Fibroblast of villous mesenchyme (primary cell): ENCODE measurements around the gene MYCN. TPM values are rescaled to one million over a fixed set of nuclear protein-coding genes. Genes with fewer than 3 reads are reported as not detected.
"Not testable (repeated sequence)": the region's sequence is repeated elsewhere in the genome, so short reads cannot be mapped to it uniquely, and the experiment has no call there.

Source experiments
- DNase-seq: peaks from one replicate; pipeline ENCODE4 v3.0.0-alpha.2; 2010; ENCODE audit warnings: low read depth
- H3K4me3 ChIP-seq: 2 replicates; pipeline ENCODE4 v1.5.1; 2011; ENCODE audit warnings: low read depth, mild to moderate bottlenecking, low read length
- total RNA-seq: library from RNA; depleted of rRNA; stranded (reverse); fragments of >200 nt; gene quantifications from 2 replicates; pipeline ENCODE4 v1.2.3, GENCODE V29; 2012
- TF ChIP-seq, protein P1 (sequence below): IDR thresholded peaks from 2 replicates; pipeline ENCODE4 v1.5.1; 2012; ENCODE audit warnings: low read depth, mild to moderate bottlenecking, low read length; ENCODE audit not compliant: insufficient read depth

The MYCN gene
- total RNA-seq, 1 donor = under 0.01 TPM

DNA sequence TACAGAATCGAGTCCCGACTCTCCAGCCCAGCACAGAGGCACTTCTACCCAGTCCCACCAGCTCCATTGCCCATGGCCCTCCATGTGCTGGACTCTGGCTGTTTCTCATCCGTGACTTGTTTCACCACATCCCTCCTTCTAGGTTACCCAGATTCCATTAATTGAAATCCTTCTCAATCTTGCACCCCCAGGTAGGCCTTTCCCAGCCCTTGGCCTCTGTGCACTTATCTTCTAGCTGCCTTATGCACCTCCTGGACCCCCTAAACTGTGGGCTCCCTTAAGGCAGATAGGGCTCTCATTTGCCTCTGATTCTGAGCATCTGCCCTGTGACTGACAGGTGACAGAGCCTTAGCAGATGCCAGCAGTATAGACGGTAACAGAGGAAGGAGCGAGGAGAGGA is 9.2 kb downstream of the MYCN start:
- no peak for DNase-seq
- TF ChIP-seq, protein P1, sequence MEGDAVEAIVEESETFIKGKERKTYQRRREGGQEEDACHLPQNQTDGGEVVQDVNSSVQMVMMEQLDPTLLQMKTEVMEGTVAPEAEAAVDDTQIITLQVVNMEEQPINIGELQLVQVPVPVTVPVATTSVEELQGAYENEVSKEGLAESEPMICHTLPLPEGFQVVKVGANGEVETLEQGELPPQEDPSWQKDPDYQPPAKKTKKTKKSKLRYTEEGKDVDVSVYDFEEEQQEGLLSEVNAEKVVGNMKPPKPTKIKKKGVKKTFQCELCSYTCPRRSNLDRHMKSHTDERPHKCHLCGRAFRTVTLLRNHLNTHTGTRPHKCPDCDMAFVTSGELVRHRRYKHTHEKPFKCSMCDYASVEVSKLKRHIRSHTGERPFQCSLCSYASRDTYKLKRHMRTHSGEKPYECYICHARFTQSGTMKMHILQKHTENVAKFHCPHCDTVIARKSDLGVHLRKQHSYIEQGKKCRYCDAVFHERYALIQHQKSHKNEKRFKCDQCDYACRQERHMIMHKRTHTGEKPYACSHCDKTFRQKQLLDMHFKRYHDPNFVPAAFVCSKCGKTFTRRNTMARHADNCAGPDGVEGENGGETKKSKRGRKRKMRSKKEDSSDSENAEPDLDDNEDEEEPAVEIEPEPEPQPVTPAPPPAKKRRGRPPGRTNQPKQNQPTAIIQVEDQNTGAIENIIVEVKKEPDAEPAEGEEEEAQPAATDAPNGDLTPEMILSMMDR = no peak
- H3K4me3 ChIP-seq = no peak overlapping the region

DNA sequence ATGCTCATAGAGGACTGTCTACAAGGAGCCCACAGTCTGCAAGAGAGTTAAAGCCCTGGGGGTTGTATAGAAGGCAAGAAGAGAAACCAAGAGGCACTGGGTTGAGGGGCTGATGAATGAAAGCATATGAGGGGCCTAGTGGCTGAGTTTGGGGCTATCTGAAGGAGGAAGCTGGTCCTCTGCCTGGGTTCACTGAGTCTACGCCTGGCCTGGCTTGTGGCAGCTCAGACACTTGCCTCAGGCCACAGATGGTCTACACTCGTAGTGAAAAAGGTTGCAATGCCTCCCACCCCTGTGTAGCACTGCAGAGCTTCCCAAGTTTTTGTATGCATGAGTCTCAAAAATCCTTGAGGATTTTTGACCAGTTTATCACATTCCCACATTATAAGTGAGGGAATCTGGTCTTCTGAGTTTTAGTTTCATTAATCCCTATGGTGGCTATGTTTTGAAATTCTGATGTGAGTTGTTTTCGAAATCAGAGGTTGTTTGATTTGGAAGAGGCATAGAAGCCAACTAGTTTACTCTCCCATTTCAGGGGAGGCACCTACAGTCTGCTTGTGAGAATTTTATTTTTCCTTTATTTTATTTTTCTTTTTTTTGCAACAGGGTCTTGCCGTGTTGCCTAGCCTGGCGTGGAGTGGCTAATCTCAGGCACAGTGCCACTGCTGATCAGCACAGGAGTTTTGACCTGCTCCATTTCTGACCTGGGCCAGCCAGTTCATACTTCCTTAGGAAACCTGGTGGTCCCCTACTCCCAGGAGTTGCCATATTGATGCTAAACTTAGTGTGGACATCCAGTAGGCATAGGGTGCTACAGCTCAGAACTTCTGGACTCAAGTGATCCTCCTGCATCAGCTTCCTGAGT is 10.0 kb downstream of the MYCN start:
- TF ChIP-seq, protein P1 = no peak
- no peak for DNase-seq
- no peak overlapping the region for H3K4me3 ChIP-seq

GRCh38 chr2:15951936-15952335 is 11.6 kb downstream of the MYCN start:
- H3K4me3 ChIP-seq, DNase-seq: not testable (repeated sequence)

- no peak for DNase-seq
- TF ChIP-seq, protein P1 = no peak
- no peak overlapping the region for H3K4me3 ChIP-seq
Measured at GRCh38 chr2:15952451-15953146, 12.2 kb downstream of the MYCN start.

GRCh38 chr2:15953147-15953630 is 12.8 kb downstream of the MYCN start:
- TF ChIP-seq, protein P1 = no peak
- DNase-seq = no peak
- H3K4me3 ChIP-seq = no peak overlapping the region

DNA sequence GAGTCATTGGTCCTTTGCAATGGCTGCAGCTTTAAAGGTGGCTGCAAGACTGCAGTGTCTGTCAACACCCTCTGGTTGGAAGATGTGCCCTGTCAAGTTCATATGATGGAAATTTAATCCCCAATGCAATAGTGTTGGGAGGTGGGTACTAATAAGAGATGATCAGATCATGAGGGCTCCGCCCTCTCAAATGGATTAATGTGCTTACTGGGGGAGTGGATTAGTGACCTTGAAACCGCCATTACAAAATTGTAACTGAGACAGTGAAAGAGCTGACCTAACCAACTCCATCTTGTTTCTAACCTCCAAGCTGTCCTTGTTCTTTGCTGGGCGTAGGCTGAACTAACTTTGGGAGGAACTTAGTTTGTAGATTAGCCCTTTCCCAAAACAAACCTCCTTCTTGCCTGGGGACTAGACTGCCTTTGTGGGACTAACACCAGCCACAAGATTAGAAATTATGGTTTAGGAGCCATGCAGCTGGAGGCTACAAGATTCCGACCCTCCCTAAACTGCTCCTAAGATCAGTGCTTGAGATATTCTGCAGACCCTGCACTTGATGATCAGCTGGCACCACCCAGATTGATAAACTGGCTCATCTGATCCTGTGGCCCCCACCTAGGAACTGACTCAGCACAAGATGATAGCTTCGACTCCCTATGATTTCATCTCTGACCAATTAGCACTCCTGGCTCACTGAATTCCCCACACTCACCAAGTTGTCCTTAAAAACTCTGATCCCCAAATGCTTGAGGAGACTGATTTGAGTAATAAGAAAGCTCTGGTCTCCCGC is 13.7 kb downstream of the MYCN start:
- no peak overlapping the region for H3K4me3 ChIP-seq
- no peak for DNase-seq
- TF ChIP-seq, protein P1 = no peak

- no peak overlapping the region for H3K4me3 ChIP-seq
- TF ChIP-seq, protein P1 = no peak
- no peak for DNase-seq
Measured at GRCh38 chr2:15954761-15955160, 14.4 kb downstream of the MYCN start.
